Suprapubic skin (tissue), 4 donors: Measurements from ENCODE around the gene SYPL2.

Experiments used
- POLR2A ChIP-seq, 2 donors: fragments of 450-650 bp; IDR thresholded peaks; one replicate each; pipeline ENCODE4 v1.6.1; 2017; ENCODE audit warnings: antibody characterized with exemption in 2 of 2, mild to moderate bottlenecking in 2 of 2, moderate library complexity in 2 of 2
- POLR2AphosphoS5 ChIP-seq, 3 donors: sonication (generic); formaldehyde crosslinking; IDR thresholded peaks; one replicate each; pipeline ENCODE4 v1.6.1; 2017; ENCODE audit warnings: antibody characterized with exemption in 3 of 3
- TF ChIP-seq, protein P1 (sequence below), 2 donors: fragments of 200-600 bp in 1 of 2; fragments of 450-650 bp in 1 of 2; sonication (generic) in 1 of 2; IDR thresholded peaks; one replicate each; pipeline ENCODE4 v1.5.1; 2016 to 2019; ENCODE audit warnings: antibody characterized with exemption in 2 of 2, mild to moderate bottlenecking in 1 of 2, moderate library complexity in 1 of 2

DNA sequence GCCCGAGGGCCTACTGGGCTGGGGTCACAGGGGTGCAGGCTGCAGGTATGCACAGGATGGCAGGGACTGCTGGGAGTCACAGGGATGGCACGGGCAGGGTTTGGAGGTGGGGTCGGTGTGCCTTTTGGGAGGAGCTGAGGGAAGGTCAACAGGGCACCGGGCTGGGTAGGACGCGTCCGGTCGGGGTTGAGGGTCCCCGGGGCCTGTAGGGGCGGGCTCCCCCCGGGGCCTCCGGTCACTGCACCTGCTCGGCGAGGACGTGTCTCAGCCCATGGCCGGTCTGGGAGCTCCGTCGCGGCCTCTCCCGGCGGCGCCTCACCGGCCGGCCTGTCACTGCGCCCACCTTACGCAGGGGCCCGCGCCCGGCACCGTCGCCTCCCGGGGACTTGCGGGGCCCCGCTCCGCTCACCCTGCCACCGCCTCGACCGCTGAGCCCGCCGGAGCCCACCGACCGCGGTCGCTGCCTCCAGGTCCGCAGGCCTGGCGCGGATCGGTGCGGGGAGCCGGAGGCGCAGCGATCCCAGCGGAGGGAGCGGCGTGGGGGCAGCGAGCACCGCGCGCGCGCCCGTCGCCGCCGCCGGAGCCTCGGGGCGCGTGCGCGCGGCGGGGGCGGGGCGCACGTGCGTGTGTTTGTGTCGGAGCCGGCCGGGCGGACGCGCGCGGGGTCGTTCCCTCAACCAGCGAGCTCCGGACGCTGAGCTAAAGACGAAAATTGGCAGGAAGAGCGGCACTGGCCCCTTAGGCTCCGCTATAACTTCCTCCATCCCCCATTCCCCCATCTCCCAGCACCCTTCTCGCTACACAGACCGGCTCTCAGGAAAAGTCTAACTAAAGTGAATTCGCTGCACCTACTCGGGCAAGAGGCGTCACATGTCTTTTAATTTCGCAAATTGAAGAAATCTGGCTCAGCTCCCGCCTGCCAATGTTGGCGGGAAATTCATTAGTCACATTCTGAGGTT is 43.1 kb downstream of the SYPL2 start, which contains the start of gene AMIGO1:
- no peak for TF ChIP-seq POLR2A (IDR thresholded peaks at IDR 0.05)
- TF ChIP-seq POLR2AphosphoS5 (IDR thresholded peaks at IDR 0.05), result no peak
- TF ChIP-seq, protein P1, sequence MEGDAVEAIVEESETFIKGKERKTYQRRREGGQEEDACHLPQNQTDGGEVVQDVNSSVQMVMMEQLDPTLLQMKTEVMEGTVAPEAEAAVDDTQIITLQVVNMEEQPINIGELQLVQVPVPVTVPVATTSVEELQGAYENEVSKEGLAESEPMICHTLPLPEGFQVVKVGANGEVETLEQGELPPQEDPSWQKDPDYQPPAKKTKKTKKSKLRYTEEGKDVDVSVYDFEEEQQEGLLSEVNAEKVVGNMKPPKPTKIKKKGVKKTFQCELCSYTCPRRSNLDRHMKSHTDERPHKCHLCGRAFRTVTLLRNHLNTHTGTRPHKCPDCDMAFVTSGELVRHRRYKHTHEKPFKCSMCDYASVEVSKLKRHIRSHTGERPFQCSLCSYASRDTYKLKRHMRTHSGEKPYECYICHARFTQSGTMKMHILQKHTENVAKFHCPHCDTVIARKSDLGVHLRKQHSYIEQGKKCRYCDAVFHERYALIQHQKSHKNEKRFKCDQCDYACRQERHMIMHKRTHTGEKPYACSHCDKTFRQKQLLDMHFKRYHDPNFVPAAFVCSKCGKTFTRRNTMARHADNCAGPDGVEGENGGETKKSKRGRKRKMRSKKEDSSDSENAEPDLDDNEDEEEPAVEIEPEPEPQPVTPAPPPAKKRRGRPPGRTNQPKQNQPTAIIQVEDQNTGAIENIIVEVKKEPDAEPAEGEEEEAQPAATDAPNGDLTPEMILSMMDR (IDR thresholded peaks at IDR 0.05), result no peak
